Naive thymus-derived CD4-positive, alpha-beta T cell (primary cell): ENCODE measurements around the gene NAMPT. TPM values are rescaled to one million over a fixed set of nuclear protein-coding genes. Genes with fewer than 3 reads are reported as not detected.

Experiments
- ATAC-seq: fragments of 150-1000 bp; cut with Tn5 transposase; 2 replicates; pipeline ENCODE4 v1.10.0; 2021; ENCODE audit warnings: mild to moderate bottlenecking, moderate library complexity
- CTCF ChIA-PET: fragments of 350-600 bp; sonication (Branson Sonifier 250); formaldehyde crosslinking; loops from one replicate; lab custom pipeline; 2021; ENCODE audit warnings: antibody characterized with exemption; lab: Charles Lee
- POLR2A ChIA-PET: fragments of 350-600 bp; sonication (Branson Sonifier 250); formaldehyde crosslinking; loops from one replicate; lab custom pipeline; 2021; ENCODE audit warnings: antibody characterized with exemption, inconsistent platforms; lab: Charles Lee
- DNase-seq, 9 donors: peaks; one replicate each; pipeline versions ENCODE4 v3.0.0 to v3.0.0-alpha.2; 2020 to 2022; ENCODE audit warnings: mixed read lengths in 1 of 9
- H3K27ac ChIP-seq: one replicate; pipeline ENCODE4 v1.7.0; 2013; ENCODE audit warnings: mild to moderate bottlenecking, low read depth, low read length, moderate library complexity
- H3K27me3 ChIP-seq, 2 donors: one replicate each; pipeline ENCODE4 v1.7.0; 2013; ENCODE audit warnings: low read length in 2 of 2, mild to moderate bottlenecking in 2 of 2, moderate library complexity in 2 of 2; ENCODE audit not compliant: control insufficient read depth in 2 of 2, insufficient read depth in 2 of 2
- H3K36me3 ChIP-seq, 3 experiments: 1 replicate in 2 of 3; 2 replicates in 1 of 3; pipeline ENCODE4 v1.7.0; 2013; ENCODE audit warnings: low read length in 3 of 3, mild to moderate bottlenecking in 3 of 3, moderate library complexity in 1 of 3; ENCODE audit not compliant: insufficient read depth in 3 of 3, control insufficient read depth in 2 of 3
- H3K4me1 ChIP-seq, 2 donors: one replicate each; pipeline ENCODE4 v1.7.0; 2013; ENCODE audit warnings: low read length in 2 of 2, mild to moderate bottlenecking in 2 of 2, moderate library complexity in 1 of 2; ENCODE audit not compliant: control insufficient read depth in 2 of 2, insufficient read depth in 2 of 2
- H3K4me3 ChIP-seq: 2 replicates; pipeline ENCODE4 v1.7.0; 2013; ENCODE audit warnings: mild to moderate bottlenecking, low read length
- H3K9me3 ChIP-seq, 3 experiments: 1 replicate in 2 of 3; 2 replicates in 1 of 3; pipeline ENCODE4 v1.7.0; 2013; ENCODE audit warnings: low read length in 3 of 3; ENCODE audit not compliant: control insufficient read depth in 2 of 3
- H3K27ac Mint-ChIP-seq, 9 donors: one replicate each; pipeline ENCODE4 v1.8.0; 2020 to 2022; ENCODE audit warnings: mixed read lengths in 9 of 9, mild to moderate bottlenecking in 8 of 9, moderate library complexity in 5 of 9, inconsistent platforms in 2 of 9
- H3K27me3 Mint-ChIP-seq, 5 donors: one replicate each; pipeline ENCODE4 v1.8.0; 2021 to 2022; ENCODE audit warnings: mixed read lengths in 5 of 5, mild to moderate bottlenecking in 1 of 5
- H3K36me3 Mint-ChIP-seq, 5 donors: one replicate each; pipeline ENCODE4 v1.8.0; 2020 to 2022; ENCODE audit warnings: mixed read lengths in 5 of 5, mild to moderate bottlenecking in 3 of 5, inconsistent platforms in 1 of 5
- H3K4me1 Mint-ChIP-seq, 7 donors: one replicate each; pipeline ENCODE4 v1.8.0; 2020 to 2022; ENCODE audit warnings: mixed read lengths in 7 of 7, mild to moderate bottlenecking in 3 of 7, inconsistent platforms in 1 of 7
- H3K4me3 Mint-ChIP-seq, 10 donors: one replicate each; pipeline ENCODE4 v1.8.0; 2020 to 2022; ENCODE audit warnings: mild to moderate bottlenecking in 10 of 10, mixed read lengths in 10 of 10, moderate library complexity in 6 of 10, inconsistent platforms in 2 of 10
- H3K9me3 Mint-ChIP-seq, 11 donors: one replicate each; pipeline ENCODE4 v1.8.0; 2020 to 2022; ENCODE audit warnings: mixed read lengths in 11 of 11, mild to moderate bottlenecking in 4 of 11, inconsistent platforms in 1 of 11, moderate library complexity in 1 of 11
- intact Hi-C, 2 donors: fragments of 100-400 bp; cut with micrococcal nuclease; formaldehyde crosslinking; loops; one replicate each; pipeline ENCODE4 v1.15.1; 2023
- polyA plus RNA-seq, 2 donors: library from polyadenylated mRNA; unstranded; fragments of 300-500 nt; fragmentation: Illumina TruSeq; gene quantifications; one replicate each; pipeline ENCODE4 v1.2.3, GENCODE V29; 2021
- total RNA-seq, 6 experiments: library from RNA in 5 of 6; stranded (reverse) in 5 of 6; gene quantifications; 1 replicate in 5 of 6; 2 replicates in 1 of 6; pipeline ENCODE4 v1.2.3 and lab custom pipeline; 2021 to 2026

The NAMPT gene
- total and polyA plus RNA-seq, 7 experiments from 2014 or later, result 13.9 to 731 (median 25.0) TPM

GRCh38 chr7:106260136-106260561 is 24.6 kb downstream of the NAMPT start:
- Histone ChIP-seq H3K4me3 (no peak overlapping the region), H3K27ac (no peak overlapping the region), H3K4me1 (peaks cover 0 to 8% of the 10 kb centered on the region in 2 donors), H3K36me3 (peaks cover 0 to 18% (median 0%) of the 10 kb centered on the region in 3 experiments), H3K27me3 (no peaks in the 10 kb centered on the region), H3K9me3 (no peaks in the 10 kb centered on the region)
- Mint-ChIP-seq H3K4me1 (peaks cover 10 to 43% (median 15%) of the 10 kb centered on the region in 7 donors), H3K36me3 (peaks cover 25 to 80% (median 45%) of the 10 kb centered on the region in 5 donors), H3K4me3 (peak overlapping the region in 1 of 10 donors; percentile 41), H3K9me3 (no peaks in the 10 kb centered on the region), H3K27ac (peak overlapping the region in 4 of 9 donors; percentile 19 to 60 (median 46)), H3K27me3 (no peaks in the 10 kb centered on the region)
- ATAC-seq, result peak; percentile 1
- no peak for DNase-seq
- POLR2A ChIA-PET, result no interaction called here
- CTCF ChIA-PET, result no interaction called here
- intact Hi-C loops, result loop anchor here in 1 of 2 donors (1.0 to 5.0 kb wide), 2 partner anchors 25 to 202 kb away; no protein-coding TSS in a partner anchor

- Mint-ChIP-seq H3K4me1 (peaks cover 10 to 51% (median 15%) of the 10 kb centered on the region in 7 donors), H3K27ac (peak overlapping the region in 1 of 9 donors; percentile 19), H3K36me3 (peaks cover 23 to 82% (median 46%) of the 10 kb centered on the region in 5 donors), H3K9me3 (no peaks in the 10 kb centered on the region), H3K4me3 (no peak overlapping the region), H3K27me3 (no peaks in the 10 kb centered on the region)
- no peaks in the 10 kb centered on the region for H3K27me3 ChIP-seq
- intact Hi-C loops, result no loop called here
- CTCF ChIA-PET, result no interaction called here
- H3K4me1 ChIP-seq, result peaks cover 0 to 8% of the 10 kb centered on the region in 2 donors
- no peak overlapping the region for H3K4me3 ChIP-seq
- no peak overlapping the region for H3K27ac ChIP-seq
- ATAC-seq (no peak), DNase-seq (no peak)
- no peaks in the 10 kb centered on the region for H3K9me3 ChIP-seq
- H3K36me3 ChIP-seq, result peaks cover 0 to 28% (median 0%) of the 10 kb centered on the region in 3 experiments
- POLR2A ChIA-PET, result no interaction called here
These were observed 26.0 kb downstream of the NAMPT start for GRCh38 chr7:106258789-106259188.

GRCh38 chr7:106257752-106258151 is 27.0 kb downstream of the NAMPT start:
- no peaks in the 10 kb centered on the region for H3K27me3 Mint-ChIP-seq
- no peaks in the 10 kb centered on the region for H3K27me3 ChIP-seq
- H3K27ac ChIP-seq, result no peak overlapping the region
- intact Hi-C loops, result no loop called here
- POLR2A ChIA-PET, result no interaction called here
- no peaks in the 10 kb centered on the region for H3K9me3 Mint-ChIP-seq
- no peak overlapping the region for H3K4me3 Mint-ChIP-seq
- peaks cover 0 to 35% (median 0%) of the 10 kb centered on the region in 3 experiments for H3K36me3 ChIP-seq
- no peaks in the 10 kb centered on the region for H3K9me3 ChIP-seq
- peaks cover 7 to 49% (median 15%) of the 10 kb centered on the region in 7 donors for H3K4me1 Mint-ChIP-seq
- DNase-seq (no peak), ATAC-seq (peak; percentile 19)
- H3K27ac Mint-ChIP-seq, result no peak overlapping the region
- CTCF ChIA-PET, result interaction anchor here (0.5 kb wide), 1 partner anchor 1430 kb away, joined by 3 read pairs; no protein-coding TSS in a partner anchor
- peaks cover 0 to 8% of the 10 kb centered on the region in 2 donors for H3K4me1 ChIP-seq
- no peak overlapping the region for H3K4me3 ChIP-seq
- peaks cover 14 to 84% (median 50%) of the 10 kb centered on the region in 5 donors for H3K36me3 Mint-ChIP-seq

GRCh38 chr7:106256144-106256543 is 28.6 kb downstream of the NAMPT start:
- ATAC-seq (no peak), DNase-seq (no peak)
- Histone ChIP-seq H3K4me1 (peaks cover 0 to 8% of the 10 kb centered on the region in 2 donors), H3K4me3 (no peak overlapping the region), H3K27me3 (no peaks in the 10 kb centered on the region), H3K27ac (no peak overlapping the region), H3K36me3 (peaks cover 0 to 47% (median 8%) of the 10 kb centered on the region in 3 experiments), H3K9me3 (no peaks in the 10 kb centered on the region)
- Mint-ChIP-seq H3K36me3 (peaks cover 14 to 89% (median 58%) of the 10 kb centered on the region in 5 donors), H3K27ac (peak overlapping the region in 1 of 9 donors; percentile 28), H3K27me3 (no peaks in the 10 kb centered on the region), H3K4me3 (no peak overlapping the region), H3K4me1 (peaks cover 6 to 44% (median 11%) of the 10 kb centered on the region in 7 donors), H3K9me3 (no peaks in the 10 kb centered on the region)
- POLR2A ChIA-PET, result no interaction called here
- intact Hi-C loops, result no loop called here
- CTCF ChIA-PET, result no interaction called here

- no peaks in the 10 kb centered on the region for H3K27me3 Mint-ChIP-seq
- no peak overlapping the region for H3K27ac Mint-ChIP-seq
- peaks cover under 1 to 35% (median 2%) of the 10 kb centered on the region in 7 donors for H3K4me1 Mint-ChIP-seq
- ATAC-seq, result no peak
- no peak overlapping the region for H3K4me3 Mint-ChIP-seq
- peaks cover 10 to 85% (median 63%) of the 10 kb centered on the region in 5 donors for H3K36me3 Mint-ChIP-seq
- intact Hi-C loops, result no loop called here
- Histone ChIP-seq H3K4me1 (peaks cover 0 to 2% of the 10 kb centered on the region in 2 donors), H3K27ac (no peak overlapping the region), H3K27me3 (no peaks in the 10 kb centered on the region), H3K36me3 (peaks cover 0 to 47% (median 8%) of the 10 kb centered on the region in 3 experiments), H3K4me3 (no peak overlapping the region), H3K9me3 (no peaks in the 10 kb centered on the region)
- POLR2A ChIA-PET, result no interaction called here
- H3K9me3 Mint-ChIP-seq, result no peaks in the 10 kb centered on the region
- DNase-seq, result no peak
- CTCF ChIA-PET, result no interaction called here
These were observed 29.5 kb downstream of the NAMPT start for GRCh38 chr7:106255246-106255645.

- Mint-ChIP-seq H3K27me3 (no peaks in the 10 kb centered on the region), H3K4me1 (peaks cover 0 to 32% (median 0%) of the 10 kb centered on the region in 7 donors), H3K9me3 (peaks cover 0 to 1% (median 0%) of the 10 kb centered on the region in 11 donors), H3K4me3 (no peak overlapping the region), H3K36me3 (peaks cover 8 to 80% (median 64%) of the 10 kb centered on the region in 5 donors), H3K27ac (no peak overlapping the region)
- CTCF ChIA-PET, result no interaction called here
- Histone ChIP-seq H3K36me3 (peaks cover 0 to 49% (median 8%) of the 10 kb centered on the region in 3 experiments), H3K9me3 (no peaks in the 10 kb centered on the region), H3K27me3 (no peaks in the 10 kb centered on the region), H3K27ac (no peak overlapping the region), H3K4me1 (no peaks in the 10 kb centered on the region), H3K4me3 (no peak overlapping the region)
- DNase-seq, result no peak
- POLR2A ChIA-PET, result no interaction called here
- intact Hi-C loops, result no loop called here
- no peak for ATAC-seq
These were observed 30.2 kb downstream of the NAMPT start for GRCh38 chr7:106254525-106255116.
